IMR-90 (cell line): Measurements from ENCODE around the gene MEGF8. TPM values are rescaled to one million over a fixed set of nuclear protein-coding genes. Genes with fewer than 3 reads are reported as not detected.

Experiments used
- ATAC-seq: fragments of 200-7000 bp; cut with Tn5 transposase; 2 replicates; pipeline ENCODE4 v1.9.1; 2020; ENCODE audit warnings: low read depth, mild to moderate bottlenecking, moderate library complexity
- BruUV-seq: library from RNA; stranded (reverse); fragments of 400-500 nt; replicated peaks from 2 replicates; lab custom pipeline; 2021; lab: Mats Ljungman, UMichigan
- CTCF ChIA-PET: fragments of 300-600 bp; formaldehyde crosslinking; extraction: SDS; loops from one replicate; lab custom pipeline; 2021; ENCODE audit warnings: antibody characterized with exemption; lab: Yijun Ruan, JAX
- POLR2A ChIA-PET: fragments of 300-600 bp; sonication (Branson Sonifier 250); formaldehyde crosslinking; loops from one replicate; lab custom pipeline; 2022; ENCODE audit warnings: antibody characterized with exemption; ENCODE audit not compliant: unreplicated experiment; lab: Charles Lee
- DNase-seq: peaks from one replicate; pipeline ENCODE4 v3.0.0; 2013
- H2AFZ ChIP-seq: replicated peaks from 2 replicates; pipeline ENCODE3; 2013; ENCODE audit warnings: low read length, mild to moderate bottlenecking; ENCODE audit not compliant: poor library complexity
- H2AK5ac ChIP-seq: 2 replicates; pipeline ENCODE4 v1.6.1; 2013; ENCODE audit warnings: low read depth, low read length, inconsistent platforms
- H2AK9ac ChIP-seq: replicated peaks from 2 replicates; pipeline ENCODE3; 2013; ENCODE audit warnings: mild to moderate bottlenecking, low read depth, low read length, moderate library complexity; ENCODE audit not compliant: poor library complexity
- H2BK120ac ChIP-seq: 2 replicates; pipeline ENCODE4 v1.6.1; 2013; ENCODE audit warnings: low read depth, low read length, inconsistent platforms
- H2BK15ac ChIP-seq: 3 replicates; pipeline ENCODE4 v1.6.1; 2013; ENCODE audit warnings: low read depth, low read length, inconsistent platforms
- H2BK20ac ChIP-seq: 2 replicates; pipeline ENCODE4 v1.6.1; 2013; ENCODE audit warnings: low read depth, mild to moderate bottlenecking, inconsistent platforms, low read length, moderate library complexity
- H2BK5ac ChIP-seq: 2 replicates; pipeline ENCODE4 v1.6.1; 2013; ENCODE audit warnings: mild to moderate bottlenecking, low read depth, low read length, inconsistent platforms; ENCODE audit not compliant: poor library complexity, severe bottlenecking
- H3K14ac ChIP-seq: replicated peaks from 2 replicates; pipeline ENCODE4 v1.6.1; 2013; ENCODE audit warnings: low read depth, low read length, inconsistent platforms
- H3K18ac ChIP-seq: 2 replicates; pipeline ENCODE4 v1.6.1; 2013; ENCODE audit warnings: low read depth, low read length, control low read depth
- H3K23ac ChIP-seq: 2 replicates; pipeline ENCODE4 v1.6.1; 2013; ENCODE audit warnings: low read depth, low read length, inconsistent platforms
- H3K27ac ChIP-seq: 2 replicates; pipeline ENCODE4 v1.5.1; 2013; ENCODE audit warnings: mild to moderate bottlenecking, control low read depth, low read length; ENCODE audit not compliant: insufficient read depth
- H3K27me3 ChIP-seq: 2 replicates; pipeline ENCODE4 v1.6.1; 2013; ENCODE audit warnings: low read length; ENCODE audit not compliant: control insufficient read depth, insufficient read depth
- H3K36me3 ChIP-seq: 2 replicates; pipeline ENCODE4 v1.6.1; 2013; ENCODE audit warnings: low read length, mixed read lengths; ENCODE audit not compliant: control insufficient read depth, insufficient read depth
- H3K4ac ChIP-seq: 2 replicates; pipeline ENCODE4 v1.6.1; 2013; ENCODE audit warnings: low read depth, low read length, inconsistent platforms
- H3K4me1 ChIP-seq: 2 replicates; pipeline ENCODE4 v1.6.1; 2013; ENCODE audit warnings: low read length, mixed read lengths; ENCODE audit not compliant: control insufficient read depth, insufficient read depth
- H3K4me2 ChIP-seq: 2 replicates; pipeline ENCODE4 v1.6.1; 2013; ENCODE audit warnings: low read depth, mild to moderate bottlenecking, control low read depth, low read length, moderate library complexity
- H3K4me3 ChIP-seq: 2 replicates; pipeline ENCODE4 v1.5.1; 2013; ENCODE audit warnings: low read depth, mild to moderate bottlenecking, control low read depth, low read length, moderate library complexity; ENCODE audit not compliant: insufficient read depth
- H3K56ac ChIP-seq: 2 replicates; pipeline ENCODE4 v1.6.1; 2013; ENCODE audit warnings: low read length, inconsistent platforms; ENCODE audit not compliant: insufficient read depth; ENCODE audit errors: extremely low read depth
- H3K79me1 ChIP-seq, 2 experiments: 2 replicates each; pipeline ENCODE4 v1.6.1; 2013; ENCODE audit warnings: low read length in 2 of 2, inconsistent platforms in 1 of 2, low read depth in 1 of 2
- H3K9ac ChIP-seq: 2 replicates; pipeline ENCODE4 v1.6.1; 2013; ENCODE audit warnings: low read depth, low read length, control low read depth
- H3K9me1 ChIP-seq: 2 replicates; pipeline ENCODE4 v1.6.1; 2013; ENCODE audit warnings: low read length, inconsistent platforms; ENCODE audit not compliant: insufficient read depth
- H3K9me3 ChIP-seq: 2 replicates; pipeline ENCODE4 v1.6.1; 2013; ENCODE audit warnings: low read length; ENCODE audit not compliant: control insufficient read depth, insufficient read depth
- H4K20me1 ChIP-seq: 2 replicates; pipeline ENCODE4 v1.6.1; 2013; ENCODE audit warnings: low read length, inconsistent platforms; ENCODE audit not compliant: insufficient read depth
- H4K5ac ChIP-seq: 2 replicates; pipeline ENCODE4 v1.6.1; 2013; ENCODE audit warnings: mild to moderate bottlenecking, low read depth, low read length, control low read depth
- H4K8ac ChIP-seq, 2 experiments: 2 replicates each; pipeline ENCODE4 v1.6.1; 2013; ENCODE audit warnings: low read depth in 2 of 2, low read length in 2 of 2, control low read depth in 1 of 2, inconsistent platforms in 1 of 2
- H4K91ac ChIP-seq: 2 replicates; pipeline ENCODE4 v1.6.1; 2013; ENCODE audit warnings: low read depth, low read length, inconsistent platforms; ENCODE audit not compliant: insufficient read depth
- CEBPB ChIP-seq: IDR thresholded peaks from 2 replicates; pipeline ENCODE4 v1.6.1; 2012; ENCODE audit warnings: low read depth, low read length, improper control_type of control experiment
- MAFK ChIP-seq: IDR thresholded peaks from 2 replicates; pipeline ENCODE4 v1.6.1; 2012; ENCODE audit warnings: low read depth, low read length, improper control_type of control experiment
- NFE2L2 ChIP-seq: fragments of 150-350 bp; IDR thresholded peaks from 2 replicates; pipeline ENCODE4 v1.6.1; 2016; ENCODE audit warnings: low read depth, mild to moderate bottlenecking, low read length
- RFX5 ChIP-seq: IDR thresholded peaks from 2 replicates; pipeline ENCODE4 v1.8.0; 2012; ENCODE audit warnings: low read depth, mild to moderate bottlenecking, low read length, moderate library complexity
- WGBS, 2 experiments: methylation state at CpG; one replicate each; pipeline versions ENCODE4 v1.1.5 to v1.1.7; 2013; ENCODE audit warnings: missing lambda C conversion rate in 2 of 2; ENCODE audit not compliant: insufficient read length in 1 of 2; ENCODE audit errors: extremely low coverage in 2 of 2; 5-methylcytosine and 5-hydroxymethylcytosine counted together
- dilution Hi-C: fragments of 300-500 bp; cut with HindIII; formaldehyde crosslinking; loops from one replicate; pipeline ENCODE4 v1.14.3; 2018; ENCODE audit warnings: low sequenced_read_pairs; ENCODE audit not compliant: unreplicated experiment
- in situ Hi-C: fragments of 300-500 bp; cut with MboI; formaldehyde crosslinking; loops from 3 replicates; pipeline ENCODE4 v1.14.3; 2019; ENCODE audit warnings: low sequenced_read_pairs, inconsistent platforms, mixed read lengths
- intact Hi-C: fragments of 100-400 bp; cut with micrococcal nuclease; formaldehyde crosslinking; loops from 2 replicates; pipeline ENCODE4 v1.10.0; 2022
- polyA plus RNA-seq, 3 experiments: library from polyadenylated mRNA; depleted of rRNA; stranded (reverse); fragments of >200 nt; gene quantifications; 2 replicates each; pipeline ENCODE4 v1.2.3, GENCODE V29; 2012; ENCODE audit warnings: low replicate concordance in 1 of 3
- total RNA-seq: library from RNA; depleted of rRNA; stranded (reverse); fragments of >200 nt; gene quantifications from 2 replicates; pipeline ENCODE4 v1.2.3, GENCODE V29; 2012
- TF ChIP-seq, protein P1 (sequence below): conservative IDR thresholded peaks from 2 replicates; pipeline ENCODE4 v1.5.1; 2012; ENCODE audit warnings: mild to moderate bottlenecking, low read depth, low read length, improper control_type of control experiment

MEGF8 gene
- total and polyA plus RNA-seq, 2 of the 4 experiments (the other 2 are of a cell fraction): 2.3 to 12.5 TPM

DNA sequence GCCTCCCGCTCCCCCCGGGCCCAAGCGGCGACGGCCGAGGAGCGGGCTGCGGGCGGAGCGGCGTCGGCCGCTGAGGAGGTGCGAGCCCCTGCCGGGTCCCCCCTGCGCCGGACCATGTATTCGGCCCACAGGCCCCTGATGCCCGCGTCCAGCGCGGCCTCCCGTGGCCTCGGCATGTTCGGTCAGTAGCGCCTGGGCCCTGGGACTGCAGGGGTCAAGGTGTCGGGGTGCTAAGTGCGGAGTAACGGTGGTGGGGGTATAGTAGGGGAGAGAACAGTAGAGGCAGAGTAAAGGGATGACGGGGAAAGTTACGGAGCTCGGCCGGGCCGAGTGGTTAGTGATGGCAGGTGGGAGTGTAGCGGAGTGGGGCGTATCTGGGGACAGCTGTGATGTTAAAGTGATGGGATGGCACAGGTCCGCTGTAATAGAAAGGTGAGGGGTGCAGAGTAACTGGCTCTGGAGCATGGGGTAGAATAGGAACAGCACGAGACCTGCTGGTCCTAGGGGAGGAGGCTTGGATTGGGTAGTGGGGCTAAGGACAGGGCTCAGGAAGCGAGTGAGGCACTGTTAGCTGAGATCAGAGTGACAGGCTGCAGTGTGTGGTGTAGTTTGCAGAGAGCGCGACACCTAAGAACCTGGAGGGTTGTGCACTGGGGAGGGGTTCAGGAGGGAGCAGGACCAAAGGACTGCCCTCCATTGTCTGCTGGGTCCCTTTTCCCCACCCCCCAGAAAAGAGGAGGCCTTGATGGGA lies 40.7 kb upstream of the MEGF8 start (continued):
- TF ChIP-seq, protein P1, sequence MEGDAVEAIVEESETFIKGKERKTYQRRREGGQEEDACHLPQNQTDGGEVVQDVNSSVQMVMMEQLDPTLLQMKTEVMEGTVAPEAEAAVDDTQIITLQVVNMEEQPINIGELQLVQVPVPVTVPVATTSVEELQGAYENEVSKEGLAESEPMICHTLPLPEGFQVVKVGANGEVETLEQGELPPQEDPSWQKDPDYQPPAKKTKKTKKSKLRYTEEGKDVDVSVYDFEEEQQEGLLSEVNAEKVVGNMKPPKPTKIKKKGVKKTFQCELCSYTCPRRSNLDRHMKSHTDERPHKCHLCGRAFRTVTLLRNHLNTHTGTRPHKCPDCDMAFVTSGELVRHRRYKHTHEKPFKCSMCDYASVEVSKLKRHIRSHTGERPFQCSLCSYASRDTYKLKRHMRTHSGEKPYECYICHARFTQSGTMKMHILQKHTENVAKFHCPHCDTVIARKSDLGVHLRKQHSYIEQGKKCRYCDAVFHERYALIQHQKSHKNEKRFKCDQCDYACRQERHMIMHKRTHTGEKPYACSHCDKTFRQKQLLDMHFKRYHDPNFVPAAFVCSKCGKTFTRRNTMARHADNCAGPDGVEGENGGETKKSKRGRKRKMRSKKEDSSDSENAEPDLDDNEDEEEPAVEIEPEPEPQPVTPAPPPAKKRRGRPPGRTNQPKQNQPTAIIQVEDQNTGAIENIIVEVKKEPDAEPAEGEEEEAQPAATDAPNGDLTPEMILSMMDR: no peak

DNA sequence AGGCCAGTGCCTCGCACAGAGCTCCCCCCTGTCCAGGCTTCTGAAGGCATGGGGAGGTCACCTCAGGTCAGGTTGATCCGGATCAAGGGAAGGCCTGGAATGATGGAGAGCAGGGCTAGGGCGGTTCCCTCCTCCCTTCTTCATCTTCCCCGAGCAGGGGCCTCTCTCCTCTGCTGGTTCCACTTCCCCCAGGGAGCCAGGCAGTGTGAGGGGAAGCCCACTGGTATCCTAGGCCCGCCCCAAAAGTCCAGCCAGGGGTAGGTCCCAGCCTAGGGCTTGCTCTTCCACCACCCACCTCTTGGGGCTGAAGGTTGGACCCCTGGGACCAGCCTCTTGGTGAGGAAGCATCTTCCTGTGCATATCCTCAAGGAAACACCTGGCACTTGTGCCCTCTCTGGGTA lies 39.9 kb upstream of the MEGF8 start:
- BruUV-seq: no TSS peak
- Histone ChIP-seq H4K91ac (no peak overlapping the region), H3K27me3 (no peaks in the 10 kb centered on the region), H4K8ac (no peak overlapping the region; a peak in 1 of 4 replicates), H4K20me1 (peaks cover 38% of the 10 kb centered on the region), H2BK20ac (no peak overlapping the region), H3K4me3 (peak overlapping the region; percentile 89; the same call in 1 of the 2 replicates), H3K9me3 (no peaks in the 10 kb centered on the region), H3K18ac (no peak overlapping the region), H2BK120ac (no peak overlapping the region), H3K36me3 (peaks cover 36% of the 10 kb centered on the region), H3K14ac (no peak overlapping the region), H2BK5ac (no peak overlapping the region), H3K79me1 (peaks cover 27 to 60% of the 10 kb centered on the region in 2 experiments), H3K56ac (no peak overlapping the region), H3K9ac (0 out of 2 replicates have a peak overlapping the region, but pooled peaks have one; percentile 14), H3K4ac (no peak overlapping the region), H2BK15ac (no peak overlapping the region), H3K27ac (peak overlapping the region; percentile 70; the same call in 1 of the 2 replicates), H3K4me1 (peaks cover 39% of the 10 kb centered on the region), H4K5ac (no peak overlapping the region), H2AK5ac (peak overlapping the region; percentile 21; the same call in 1 of the 2 replicates), H3K9me1 (peaks cover 16% of the 10 kb centered on the region), H2AFZ (no peak overlapping the region), H3K4me2 (peak overlapping the region; percentile 94), H2AK9ac (peak overlapping the region; percentile 94), H3K23ac (peak overlapping the region; percentile 68; the same call in 1 of the 2 replicates)
- WGBS, 2 experiments: no CpG with 5 or more reads among the region's 5 CpGs
- intact Hi-C loops: no loop called here
- in situ Hi-C loops: no loop called here
- ChIA-PET POLR2A (no interaction called here), CTCF (no interaction called here)
- no peak for ATAC-seq
- no peak for DNase-seq
- no peak for TF ChIP-seq RFX5
- TF ChIP-seq CEBPB: no peak
- TF ChIP-seq MAFK: no peak
- no peak for TF ChIP-seq NFE2L2
- dilution Hi-C loops: no loop called here
